Trophoblast cell (in vitro differentiated cells and primary cell): ENCODE measurements around the gene RNF141.

Experiments
- DNase-seq, 2 donors: peaks; one replicate each; pipeline ENCODE4 v3.0.0-alpha.2; 2016
- H2AFZ ChIP-seq: 2 replicates; pipeline ENCODE4 v1.6.1; 2013; ENCODE audit warnings: low read length, moderate library complexity, mild to moderate bottlenecking; ENCODE audit not compliant: insufficient read depth, poor library complexity
- H2AK5ac ChIP-seq: 2 replicates; pipeline ENCODE4 v1.6.1; 2013; ENCODE audit warnings: mild to moderate bottlenecking, low read length
- H2BK120ac ChIP-seq: 2 replicates; pipeline ENCODE4 v1.6.1; 2013; ENCODE audit warnings: low read length, mild to moderate bottlenecking, moderate library complexity; ENCODE audit not compliant: insufficient read depth, poor library complexity
- H2BK12ac ChIP-seq: 2 replicates; pipeline ENCODE4 v1.6.1; 2013; ENCODE audit warnings: mild to moderate bottlenecking, low read length, moderate library complexity
- H2BK5ac ChIP-seq: 2 replicates; pipeline ENCODE4 v1.6.1; 2013; ENCODE audit warnings: low read length, low read depth, moderate library complexity, mild to moderate bottlenecking; ENCODE audit not compliant: poor library complexity
- H3K14ac ChIP-seq: 2 replicates; pipeline ENCODE4 v1.6.1; 2013; ENCODE audit warnings: mild to moderate bottlenecking, low read length
- H3K18ac ChIP-seq: 2 replicates; pipeline ENCODE4 v1.6.1; 2013; ENCODE audit warnings: mild to moderate bottlenecking, low read length
- H3K23ac ChIP-seq: 2 replicates; pipeline ENCODE4 v1.6.1; 2013; ENCODE audit warnings: low read length
- H3K27ac ChIP-seq: 2 replicates; pipeline ENCODE4 v1.5.1; 2013; ENCODE audit warnings: low read depth, mild to moderate bottlenecking, inconsistent platforms, low read length, moderate library complexity
- H3K27me3 ChIP-seq: 2 replicates; pipeline ENCODE4 v1.6.1; 2013; ENCODE audit warnings: inconsistent platforms, mild to moderate bottlenecking, low read length, moderate library complexity; ENCODE audit not compliant: insufficient read depth
- H3K36me3 ChIP-seq, 2 experiments: 1 replicate in 1 of 2; 2 replicates in 1 of 2; pipeline ENCODE4 v1.6.1; 2013; ENCODE audit warnings: low read length in 2 of 2, mild to moderate bottlenecking in 2 of 2, moderate library complexity in 1 of 2; ENCODE audit not compliant: insufficient read depth in 2 of 2, control insufficient read depth in 1 of 2
- H3K4ac ChIP-seq: 2 replicates; pipeline ENCODE4 v1.6.1; 2013; ENCODE audit warnings: low read depth, mild to moderate bottlenecking, low read length, moderate library complexity
- H3K4me1 ChIP-seq, 2 experiments: 1 replicate in 1 of 2; 2 replicates in 1 of 2; pipeline ENCODE4 v1.6.1; 2013; ENCODE audit warnings: low read length in 2 of 2, mild to moderate bottlenecking in 2 of 2, moderate library complexity in 1 of 2; ENCODE audit not compliant: insufficient read depth in 2 of 2, control insufficient read depth in 1 of 2
- H3K4me2 ChIP-seq: 2 replicates; pipeline ENCODE4 v1.6.1; 2013; ENCODE audit warnings: inconsistent platforms, mild to moderate bottlenecking, low read length, moderate library complexity
- H3K4me3 ChIP-seq: 2 replicates; pipeline ENCODE4 v1.5.1; 2013; ENCODE audit warnings: mild to moderate bottlenecking, low read depth, low read length, inconsistent platforms
- H3K79me1 ChIP-seq: one replicate; pipeline ENCODE4 v1.6.1; 2013; ENCODE audit warnings: low read length
- H3K79me2 ChIP-seq: 2 replicates; pipeline ENCODE4 v1.6.1; 2013; ENCODE audit warnings: low read length, mild to moderate bottlenecking; ENCODE audit not compliant: control insufficient read depth, insufficient read depth, poor library complexity
- H3K9ac ChIP-seq: 2 replicates; pipeline ENCODE4 v1.6.1; 2013; ENCODE audit warnings: mild to moderate bottlenecking, low read length
- H3K9me3 ChIP-seq: 2 replicates; pipeline ENCODE4 v1.6.1; 2013; ENCODE audit warnings: low read depth, mild to moderate bottlenecking, control low read depth, inconsistent platforms, low read length; ENCODE audit not compliant: insufficient read depth
- H4K12ac ChIP-seq: 2 replicates; pipeline ENCODE4 v1.6.1; 2013; ENCODE audit warnings: low read depth, mild to moderate bottlenecking, low read length, moderate library complexity
- H4K8ac ChIP-seq: 2 replicates; pipeline ENCODE4 v1.6.1; 2013; ENCODE audit warnings: low read depth, mild to moderate bottlenecking, low read length, moderate library complexity
- H4K91ac ChIP-seq: one replicate; pipeline ENCODE4 v1.6.1; 2013; ENCODE audit warnings: low read depth, mild to moderate bottlenecking, low read length, moderate library complexity
- WGBS: extraction: QIAGEN DNeasy Blood & Tissue Kit; methylation state at CpG from one replicate; pipeline ENCODE4 v1.1.7; 2013; ENCODE audit warnings: missing lambda C conversion rate; ENCODE audit not compliant: insufficient read length, insufficient coverage; ENCODE audit errors: extremely low coverage; 5-methylcytosine and 5-hydroxymethylcytosine counted together

RNF141 gene

DNA sequence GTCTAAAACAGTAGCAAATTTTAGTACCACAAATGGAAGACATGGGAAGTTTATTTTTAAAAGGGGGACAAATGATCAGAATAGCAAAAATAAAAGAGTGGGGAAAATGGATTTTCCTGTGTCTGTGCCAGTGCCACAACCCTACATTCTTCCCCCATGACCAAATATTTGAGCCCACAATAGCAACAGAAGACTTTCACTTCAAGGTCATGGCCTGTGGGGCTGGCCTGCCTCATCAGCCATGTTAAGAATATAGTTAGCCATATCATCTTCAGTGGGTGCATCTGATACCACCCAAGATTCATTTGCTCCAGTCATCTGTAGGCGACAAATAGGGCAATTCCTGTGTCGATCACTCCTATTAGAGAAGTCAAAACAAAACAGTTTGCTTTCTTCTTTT, 26.3 kb downstream of the RNF141 start:
- H3K4ac ChIP-seq, result no peak overlapping the region
- no peaks in the 10 kb centered on the region for H3K79me2 ChIP-seq
- no peak overlapping the region for H4K91ac ChIP-seq
- H3K79me1 ChIP-seq, result no peaks in the 10 kb centered on the region
- H3K4me1 ChIP-seq, result no peaks in the 10 kb centered on the region
- H3K14ac ChIP-seq, result no peak overlapping the region
- H2BK12ac ChIP-seq, result no peak overlapping the region
- no peak for DNase-seq
- H3K36me3 ChIP-seq, result peaks cover 4% of the 10 kb centered on the region in 2 experiments
- H3K27me3 ChIP-seq, result no peaks in the 10 kb centered on the region
- H2BK5ac ChIP-seq, result no peak overlapping the region
- H3K18ac ChIP-seq, result no peak overlapping the region
- H3K23ac ChIP-seq, result no peak overlapping the region
- H4K12ac ChIP-seq, result no peak overlapping the region
- H3K4me2 ChIP-seq, result no peak overlapping the region
- H2BK120ac ChIP-seq, result no peak overlapping the region
- no peak overlapping the region for H4K8ac ChIP-seq
- no peak overlapping the region for H3K27ac ChIP-seq
- H2AFZ ChIP-seq, result no peak overlapping the region
- no peak overlapping the region for H3K4me3 ChIP-seq
- no peak overlapping the region for H3K9ac ChIP-seq
- no peaks in the 10 kb centered on the region for H3K9me3 ChIP-seq
- WGBS, result no CpG with 5 or more reads among the region's 2 CpGs
- H2AK5ac ChIP-seq, result no peak overlapping the region

DNA sequence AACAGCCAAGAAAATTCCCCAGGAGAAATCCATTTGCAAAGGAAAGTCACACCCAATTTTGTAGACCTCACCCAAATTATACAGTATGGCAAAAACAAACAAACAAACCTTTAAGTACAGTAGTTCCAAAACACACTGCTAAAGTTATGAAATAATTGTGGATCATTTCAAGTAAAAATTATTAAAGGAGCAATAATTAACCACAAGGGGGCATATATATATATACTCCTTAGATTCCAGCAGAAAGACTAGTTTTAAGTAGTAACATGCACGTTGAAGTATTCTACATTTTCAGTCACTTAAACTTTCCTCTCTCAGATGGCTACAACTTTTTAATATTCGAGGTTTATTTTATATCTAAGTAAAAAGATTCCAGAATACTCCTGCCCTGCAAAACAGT, 26.8 kb downstream of the RNF141 start:
- no peak overlapping the region for H3K14ac ChIP-seq
- H2BK12ac ChIP-seq, result no peak overlapping the region
- no peak overlapping the region for H3K4ac ChIP-seq
- no peaks in the 10 kb centered on the region for H3K79me2 ChIP-seq
- H2BK5ac ChIP-seq, result no peak overlapping the region
- H4K91ac ChIP-seq, result no peak overlapping the region
- no peak overlapping the region for H2AK5ac ChIP-seq
- peak in 1 of 2 donors; percentile 53 for DNase-seq
- H3K27me3 ChIP-seq, result no peaks in the 10 kb centered on the region
- H2AFZ ChIP-seq, result no peak overlapping the region
- H3K4me1 ChIP-seq, result no peaks in the 10 kb centered on the region
- H4K8ac ChIP-seq, result no peak overlapping the region
- no peaks in the 10 kb centered on the region for H3K79me1 ChIP-seq
- no peak overlapping the region for H3K23ac ChIP-seq
- H3K9ac ChIP-seq, result no peak overlapping the region
- H3K27ac ChIP-seq, result no peak overlapping the region
- WGBS, result no CpG with 5 or more reads among the region's 2 CpGs
- H3K4me2 ChIP-seq, result no peak overlapping the region
- no peak overlapping the region for H2BK120ac ChIP-seq
- peaks cover 2 to 3% of the 10 kb centered on the region in 2 experiments for H3K36me3 ChIP-seq
- H3K9me3 ChIP-seq, result no peaks in the 10 kb centered on the region
- no peak overlapping the region for H3K4me3 ChIP-seq
- no peak overlapping the region for H4K12ac ChIP-seq
- no peak overlapping the region for H3K18ac ChIP-seq

DNA sequence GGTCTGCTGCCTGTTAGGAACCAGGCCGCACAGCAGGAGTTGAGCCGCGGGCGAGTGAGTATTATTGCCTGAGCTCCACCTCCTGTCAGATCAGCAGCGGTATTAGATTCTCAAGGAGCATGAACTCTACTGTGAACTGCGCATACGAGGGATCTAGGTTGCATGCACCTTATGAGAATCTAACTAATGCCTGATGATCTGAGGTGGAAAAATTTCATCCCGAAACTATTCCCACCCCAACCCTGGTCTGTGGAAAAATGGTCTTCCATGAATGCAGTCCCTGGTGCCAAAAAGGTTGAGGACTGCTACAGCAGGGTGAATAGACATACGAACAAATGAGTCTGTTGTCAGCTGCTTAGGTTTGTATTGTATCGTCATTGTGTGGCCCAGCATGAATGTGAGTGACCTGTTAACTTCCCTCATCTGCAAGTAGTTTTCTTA, 29.8 kb downstream of the RNF141 start:
- no peak overlapping the region for H3K23ac ChIP-seq
- H3K79me1 ChIP-seq, result no peaks in the 10 kb centered on the region
- H3K4ac ChIP-seq, result no peak overlapping the region
- no peak overlapping the region for H2BK12ac ChIP-seq
- no peak overlapping the region for H2AK5ac ChIP-seq
- H3K27ac ChIP-seq, result no peak overlapping the region
- DNase-seq, result no peak
- H4K12ac ChIP-seq, result no peak overlapping the region
- H3K9me3 ChIP-seq, result no peaks in the 10 kb centered on the region
- no peak overlapping the region for H2BK5ac ChIP-seq
- H4K8ac ChIP-seq, result no peak overlapping the region
- no peak overlapping the region for H3K9ac ChIP-seq
- H3K4me2 ChIP-seq, result no peak overlapping the region
- H4K91ac ChIP-seq, result no peak overlapping the region
- no peaks in the 10 kb centered on the region for H3K27me3 ChIP-seq
- no peaks in the 10 kb centered on the region for H3K79me2 ChIP-seq
- no peak overlapping the region for H3K14ac ChIP-seq
- H3K4me1 ChIP-seq, result no peaks in the 10 kb centered on the region
- no peak overlapping the region for H2AFZ ChIP-seq
- H3K18ac ChIP-seq, result no peak overlapping the region
- WGBS, result no CpG with 5 or more reads among the region's 10 CpGs
- no peak overlapping the region for H3K4me3 ChIP-seq
- H3K36me3 ChIP-seq, result no peaks in the 10 kb centered on the region
- H2BK120ac ChIP-seq, result no peak overlapping the region

DNA sequence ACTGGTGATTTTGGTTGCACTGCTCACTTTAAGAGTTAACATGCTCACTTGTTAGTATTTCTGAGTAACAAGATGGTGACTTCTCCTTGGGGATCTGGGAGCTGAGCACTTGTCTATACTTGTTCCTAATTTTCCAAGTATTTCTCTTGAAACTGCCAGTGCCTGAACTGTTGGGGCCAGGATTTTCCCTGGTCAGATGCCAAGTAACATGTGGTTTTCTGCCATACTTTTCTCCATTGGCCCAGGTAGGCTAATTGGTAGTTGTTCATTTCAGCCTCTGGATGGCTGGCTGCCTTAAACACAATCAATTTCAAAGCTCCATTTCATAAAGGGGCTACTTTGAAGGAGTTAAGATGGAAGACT, 35.0 kb downstream of the RNF141 start:
- Histone ChIP-seq H3K4me2 (no peak overlapping the region), H2BK5ac (no peak overlapping the region), H3K4ac (no peak overlapping the region), H3K27ac (no peak overlapping the region), H2AK5ac (no peak overlapping the region), H3K23ac (no peak overlapping the region), H3K27me3 (no peaks in the 10 kb centered on the region), H3K18ac (no peak overlapping the region), H2BK12ac (no peak overlapping the region), H4K8ac (no peak overlapping the region), H3K9ac (no peak overlapping the region), H3K9me3 (no peaks in the 10 kb centered on the region), H4K91ac (no peak overlapping the region), H3K4me1 (no peaks in the 10 kb centered on the region), H3K79me1 (no peaks in the 10 kb centered on the region), H3K36me3 (no peaks in the 10 kb centered on the region), H4K12ac (no peak overlapping the region), H2BK120ac (no peak overlapping the region), H3K4me3 (no peak overlapping the region), H2AFZ (no peak overlapping the region), H3K79me2 (no peaks in the 10 kb centered on the region), H3K14ac (no peak overlapping the region)
- no peak for DNase-seq
